ENCODE measurements around the gene EN1.

GRCh38 chr2:118838741-118839455, 8.6 kb downstream of the EN1 start:
- no peak for TF ChIP-seq CTCF (IDR thresholded peaks at IDR 0.05)
- no peak for TF ChIP-seq POLR2A (IDR thresholded peaks at IDR 0.05)

Measured in transverse colon (tissue), 3 donors.